H7 (cell line): ENCODE measurements around the gene SRSF8. TPM values are rescaled to one million over a fixed set of nuclear protein-coding genes. Genes with fewer than 3 reads are reported as not detected.
"Not testable (repeated sequence)": the region's sequence is repeated elsewhere in the genome, so short reads cannot be mapped to it uniquely, and the experiment has no call there.

Source experiments
- DNase-seq: peaks from one replicate; pipeline ENCODE4 v3.0.0; 2012
- H3K27me3 ChIP-seq: 2 replicates; pipeline ENCODE4 v1.6.0; 2011; ENCODE audit warnings: mild to moderate bottlenecking, low read length; ENCODE audit not compliant: control insufficient read depth, insufficient read depth
- H3K36me3 ChIP-seq: replicated peaks from 2 replicates; pipeline ENCODE4 v1.5.1; 2011; ENCODE audit warnings: low read length; ENCODE audit not compliant: control insufficient read depth, insufficient read depth
- H3K4me3 ChIP-seq: 2 replicates; pipeline ENCODE4 v1.5.1; 2011; ENCODE audit warnings: low read depth, mild to moderate bottlenecking, control low read depth, low read length, moderate library complexity; ENCODE audit not compliant: insufficient read depth
- total RNA-seq: library from RNA; depleted of rRNA; stranded (reverse); fragments of >200 nt; shearing (Covaris generic); gene quantifications from 2 replicates; pipeline ENCODE4 v1.2.3, GENCODE V29; 2014

SRSF8 gene
- total RNA-seq, 1 experiment from 2014 or later = 11.6 TPM

DNA sequence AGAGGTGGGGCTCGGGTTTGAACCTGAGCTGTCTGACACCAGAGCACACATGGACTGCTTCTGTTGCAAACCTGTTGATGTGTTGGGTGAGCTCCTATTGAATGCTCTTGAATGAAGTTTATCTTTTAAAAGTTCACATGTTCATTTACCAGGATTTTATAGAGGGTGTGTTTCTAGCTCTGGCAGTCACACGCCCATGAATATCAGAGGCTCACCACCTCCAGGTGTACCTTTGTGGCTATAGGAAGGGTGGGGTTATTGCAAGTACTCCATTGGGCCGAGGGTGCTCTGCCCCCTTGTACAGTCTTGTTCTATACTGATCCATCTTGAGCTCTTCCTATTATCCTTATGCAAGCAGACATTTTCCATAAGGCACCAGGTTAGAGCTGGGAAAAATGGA, 32.1 kb downstream of the SRSF8 start:
- H3K4me3 ChIP-seq = no peak overlapping the region
- H3K36me3 ChIP-seq = no peaks in the 10 kb centered on the region
- no peaks in the 10 kb centered on the region for H3K27me3 ChIP-seq
- no peak for DNase-seq

DNA sequence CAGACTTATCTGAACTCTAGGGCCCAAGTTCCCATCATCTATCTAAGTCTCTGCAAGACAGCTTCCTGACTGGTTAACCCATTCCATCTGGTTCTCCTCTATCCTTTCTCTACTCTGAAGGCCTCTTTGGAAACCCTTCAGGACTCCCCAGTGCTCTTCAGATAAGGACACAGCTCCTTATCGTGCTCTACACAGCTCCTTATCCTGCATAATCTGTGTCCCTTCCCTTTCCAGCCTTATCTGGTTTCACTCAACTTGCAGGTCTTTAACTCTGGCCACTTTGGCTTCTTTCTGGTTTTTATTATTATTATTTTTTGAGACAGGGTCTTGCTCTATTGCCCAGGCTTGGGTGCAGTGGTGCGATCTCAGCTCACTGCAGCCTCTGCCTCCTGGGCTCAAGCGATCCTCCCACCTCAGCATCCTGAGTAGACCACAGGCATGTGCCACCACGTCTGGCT, 33.5 kb downstream of the SRSF8 start:
- Histone ChIP-seq H3K4me3 (no peak overlapping the region), H3K36me3 (no peaks in the 10 kb centered on the region), H3K27me3 (no peaks in the 10 kb centered on the region)
- no peak for DNase-seq

DNA sequence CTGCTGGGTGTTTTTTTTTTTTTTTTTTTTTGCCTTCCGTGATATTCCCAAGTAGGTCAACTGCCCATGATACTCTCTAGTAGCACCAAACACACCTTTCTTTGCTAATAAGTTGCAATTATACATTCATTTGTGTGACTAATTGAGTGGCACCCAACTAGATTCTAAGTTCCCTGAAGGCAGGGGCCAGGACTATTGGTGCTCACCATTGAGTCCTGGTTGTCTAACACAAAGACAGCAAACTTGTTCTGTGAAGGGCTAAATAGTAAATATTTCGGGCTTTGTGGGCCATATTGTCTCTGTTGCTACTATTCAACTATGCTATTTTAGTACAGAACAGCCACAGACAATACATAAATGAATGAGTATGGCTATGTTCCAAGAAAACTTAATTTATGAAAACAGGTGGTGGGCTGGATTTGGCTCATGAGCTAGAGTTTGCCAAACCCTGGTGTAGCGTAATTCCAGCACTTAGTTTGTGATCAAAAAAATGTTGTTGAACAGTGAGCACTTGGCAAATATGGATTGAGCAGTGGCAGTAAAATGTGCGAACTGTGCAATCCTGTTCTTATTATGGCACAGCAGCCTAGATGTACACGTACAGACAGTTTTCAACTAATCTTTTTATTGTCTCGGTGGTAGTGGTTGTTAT, 34.3 kb downstream of the SRSF8 start:
- H3K4me3 ChIP-seq = no peak overlapping the region
- no peak for DNase-seq
- no peaks in the 10 kb centered on the region for H3K36me3 ChIP-seq
- no peaks in the 10 kb centered on the region for H3K27me3 ChIP-seq

GRCh38 chr11:95101935-95102334, 35.2 kb downstream of the SRSF8 start:
- Histone ChIP-seq H3K36me3 (no peaks in the 10 kb centered on the region), H3K4me3 (no peak overlapping the region), H3K27me3 (no peaks in the 10 kb centered on the region)
- no peak for DNase-seq

- Histone ChIP-seq H3K27me3 (no peaks in the 10 kb centered on the region), H3K36me3 (no peaks in the 10 kb centered on the region), H3K4me3 (no peak overlapping the region)
- no peak for DNase-seq
These were observed 36.0 kb downstream of the SRSF8 start for GRCh38 chr11:95102733-95103132.

DNA sequence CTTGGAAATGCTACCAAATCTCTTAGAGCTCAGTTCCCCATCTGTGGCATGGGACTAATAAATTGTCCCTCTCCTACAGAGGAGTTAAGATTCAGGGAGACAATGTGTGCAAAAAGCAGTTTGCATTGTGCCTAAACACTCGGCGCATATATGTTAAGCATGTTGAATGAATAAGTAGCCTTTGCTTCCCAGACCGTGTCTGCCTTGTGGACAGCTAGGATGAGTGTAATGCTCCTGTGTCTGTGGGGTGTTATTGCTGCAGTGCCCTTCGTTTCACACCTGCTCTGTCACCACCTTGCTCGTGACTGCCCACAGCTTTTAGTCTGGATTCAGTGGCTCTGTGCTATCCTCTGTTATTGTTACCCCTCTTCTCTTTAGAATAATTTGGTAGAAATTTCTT, 37.0 kb downstream of the SRSF8 start:
- DNase-seq = no peak
- H3K36me3 ChIP-seq = no peaks in the 10 kb centered on the region
- no peaks in the 10 kb centered on the region for H3K27me3 ChIP-seq
- no peak overlapping the region for H3K4me3 ChIP-seq

DNA sequence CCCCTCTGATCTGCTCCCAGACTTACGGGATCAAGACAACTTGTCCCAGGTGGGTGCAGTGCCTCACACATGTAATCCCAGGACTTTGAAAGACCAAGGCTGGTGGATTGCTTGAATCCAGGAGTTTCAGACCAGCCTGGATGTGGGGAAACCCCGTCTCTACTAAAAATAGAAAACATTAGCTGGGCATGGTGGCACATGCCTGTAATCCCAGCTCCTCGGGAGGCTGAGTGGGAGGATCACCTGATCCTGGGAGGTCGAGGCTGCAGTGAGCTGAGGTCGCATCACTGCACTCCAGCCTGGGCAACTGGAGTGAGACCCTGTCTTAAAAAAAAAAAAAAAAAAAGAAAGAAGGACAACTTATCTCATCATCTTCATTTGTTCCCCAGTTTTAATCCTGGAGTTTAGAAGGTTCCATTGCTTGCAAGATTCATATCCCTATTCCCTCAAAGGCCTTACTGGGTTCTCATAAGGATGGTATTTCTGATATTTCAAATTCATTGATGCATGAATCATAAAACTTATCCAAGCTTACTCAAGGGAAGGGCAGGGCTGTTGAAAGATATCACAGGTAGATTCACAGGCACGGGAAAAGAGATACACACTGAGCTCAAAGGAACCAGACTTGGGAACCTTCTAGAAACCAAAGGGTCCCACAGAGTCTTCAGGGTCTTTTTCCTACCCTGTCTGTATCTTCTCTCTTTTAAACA, 37.6 kb downstream of the SRSF8 start:
- DNase-seq = no peak
- Histone ChIP-seq H3K36me3 (no peaks in the 10 kb centered on the region), H3K27me3 (no peaks in the 10 kb centered on the region), H3K4me3 (no peak overlapping the region)

- no peaks in the 10 kb centered on the region for H3K27me3 ChIP-seq
- no peak for DNase-seq
- H3K36me3 ChIP-seq = no peaks in the 10 kb centered on the region
- no peak overlapping the region for H3K4me3 ChIP-seq
These were observed 38.1 kb downstream of the SRSF8 start for GRCh38 chr11:95104856-95105255.

DNA sequence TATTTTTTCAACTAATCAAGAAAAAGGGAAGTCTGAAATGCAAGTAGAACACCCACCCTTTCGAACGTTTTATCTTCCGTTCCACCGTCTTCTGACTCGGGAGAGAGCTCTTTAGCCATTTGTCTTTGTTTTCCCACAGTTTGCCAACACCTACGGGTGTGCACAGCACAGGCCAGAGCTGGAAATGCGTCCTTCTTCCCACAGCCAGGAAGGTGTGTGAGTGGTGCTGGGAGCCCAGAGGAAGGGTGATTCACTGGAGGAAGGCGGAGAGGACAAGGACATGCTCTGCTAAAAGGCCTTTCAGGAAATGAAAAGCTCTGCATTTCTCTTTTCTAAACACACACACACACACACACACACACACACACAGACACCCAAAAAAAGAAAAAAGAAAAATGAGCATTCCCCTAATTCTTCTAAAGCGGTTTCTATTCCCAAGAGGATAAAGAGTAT, 41.5 kb downstream of the SRSF8 start:
- Histone ChIP-seq H3K4me3 (no peak overlapping the region; the same call in 1 of the 2 replicates), H3K36me3 (no peaks in the 10 kb centered on the region), H3K27me3 (no peaks in the 10 kb centered on the region)
- no peak for DNase-seq

DNA sequence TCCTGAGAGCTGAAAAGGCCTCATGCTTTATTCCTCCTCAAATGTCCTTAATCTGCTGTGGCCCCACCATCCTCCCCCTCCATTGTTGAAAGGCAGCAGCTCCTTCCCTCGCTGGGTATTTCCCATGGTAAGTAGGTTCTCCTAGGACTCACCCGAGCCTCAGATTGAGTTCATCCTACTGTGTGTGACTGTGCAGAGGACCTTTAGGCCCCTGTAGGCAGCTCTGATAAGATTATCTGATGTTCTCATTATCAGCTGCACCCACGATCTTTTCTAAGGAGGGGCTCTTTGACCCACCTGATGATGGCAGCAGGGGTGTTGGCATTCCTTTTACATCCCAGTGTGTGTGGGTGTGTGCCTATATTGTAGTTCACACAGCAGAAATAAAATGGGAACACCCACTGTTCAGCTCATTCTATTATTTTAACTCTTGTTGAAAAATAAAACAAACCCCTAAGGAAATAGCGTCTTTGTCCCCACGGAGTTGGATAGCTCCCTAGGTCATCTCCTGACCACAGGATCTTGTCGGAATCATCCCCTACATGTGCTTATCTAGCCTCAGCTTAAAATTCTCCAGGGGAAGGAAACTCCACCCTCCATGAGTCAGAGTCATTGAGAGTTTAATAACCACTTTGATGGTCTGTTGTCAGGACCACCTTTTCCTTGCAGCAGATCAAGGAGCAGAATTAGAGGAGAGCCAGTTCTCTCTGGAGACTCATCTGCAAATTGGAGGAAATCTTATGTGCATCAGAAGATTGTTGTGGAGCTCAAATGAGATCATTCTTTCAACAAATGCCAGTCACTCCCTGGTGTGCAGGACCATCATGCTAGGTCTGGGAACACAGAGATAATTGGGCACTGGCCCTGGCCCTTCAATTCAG, 42.2 kb downstream of the SRSF8 start:
- no peaks in the 10 kb centered on the region for H3K36me3 ChIP-seq
- no peak overlapping the region for H3K4me3 ChIP-seq
- H3K27me3 ChIP-seq = no peaks in the 10 kb centered on the region
- DNase-seq = no peak

GRCh38 chr11:95111471-95111870, 44.8 kb downstream of the SRSF8 start:
- not testable (repeated sequence) for DNase-seq, H3K4me3 ChIP-seq

DNA sequence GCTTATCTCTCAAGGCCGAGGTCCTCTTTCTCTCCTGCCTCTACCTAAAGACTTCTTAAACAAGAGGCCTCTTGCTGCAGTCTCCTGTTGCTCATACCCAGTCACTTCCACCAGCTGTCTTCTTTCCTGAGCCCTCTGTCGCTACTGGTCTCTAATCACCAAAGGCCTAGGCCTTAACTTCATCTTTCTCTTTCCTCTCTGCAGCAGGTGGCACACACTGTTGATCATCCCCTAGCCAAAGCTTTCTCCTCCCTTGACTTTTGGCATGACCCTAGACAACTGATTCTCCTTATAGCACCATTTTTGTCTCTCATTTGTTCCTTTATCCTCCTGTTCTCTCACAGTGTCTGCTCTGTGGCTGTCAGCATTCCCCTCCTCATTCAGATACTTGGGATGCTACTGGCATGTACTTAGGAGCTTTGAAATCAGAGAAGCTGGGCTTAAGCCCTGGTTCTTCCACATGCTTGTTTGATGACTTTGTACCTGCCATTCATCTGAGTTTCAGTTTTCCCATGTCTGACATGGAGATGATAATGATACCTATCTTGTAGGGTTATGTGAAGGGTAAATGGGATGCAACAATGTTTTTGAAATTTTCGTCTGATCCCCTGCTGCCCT, 45.3 kb downstream of the SRSF8 start:
- H3K36me3 ChIP-seq = no peaks in the 10 kb centered on the region
- no peak for DNase-seq
- H3K4me3 ChIP-seq = no peak overlapping the region
- H3K27me3 ChIP-seq = no peaks in the 10 kb centered on the region

More at GRCh38 chr11:95111471-95111870, 44.8 kb downstream of the SRSF8 start:
- not testable (repeated sequence) for H3K27me3 ChIP-seq, H3K36me3 ChIP-seq

GRCh38 chr11:95115597-95115996, 48.9 kb downstream of the SRSF8 start:
- Histone ChIP-seq H3K4me3 (no peak overlapping the region), H3K27me3 (no peaks in the 10 kb centered on the region), H3K36me3 (no peaks in the 10 kb centered on the region)
- no peak for DNase-seq

- H3K4me3 ChIP-seq = no peak overlapping the region
- H3K36me3 ChIP-seq = no peaks in the 10 kb centered on the region
- no peaks in the 10 kb centered on the region for H3K27me3 ChIP-seq
- DNase-seq = no peak
These were observed 52.8 kb downstream of the SRSF8 start for GRCh38 chr11:95119361-95120060.
